CD14-positive monocyte (primary cell): ENCODE measurements around the gene WARS2. TPM values are rescaled to one million over a fixed set of nuclear protein-coding genes. Genes with fewer than 3 reads are reported as not detected.

Experiments
- DNase-seq, 3 donors: peaks; one replicate each; pipeline ENCODE4 v3.0.0-alpha.2; 2011 to 2022
- H2AFZ ChIP-seq: 2 replicates; pipeline ENCODE4 v1.6.0; 2012; ENCODE audit warnings: mild to moderate bottlenecking, low read depth, low read length, inconsistent platforms; ENCODE audit not compliant: insufficient read depth, poor library complexity, severe bottlenecking
- H3K27ac ChIP-seq, 2 donors: 1 replicate in 1 of 2; 2 replicates in 1 of 2; pipeline ENCODE4 v1.5.1; 2012 to 2013; ENCODE audit warnings: low read length in 2 of 2, control low read depth in 1 of 2, inconsistent platforms in 1 of 2, low read depth in 1 of 2, mild to moderate bottlenecking in 1 of 2
- H3K27me3 ChIP-seq, 2 donors: one replicate each; pipeline versions ENCODE4 v1.6.0 to v1.6.1; 2011 to 2013; ENCODE audit warnings: low read length in 2 of 2; ENCODE audit not compliant: control insufficient read depth in 2 of 2, insufficient read depth in 2 of 2
- H3K36me3 ChIP-seq, 2 donors: replicated peaks in 1 of 2; 1 replicate in 1 of 2; 2 replicates in 1 of 2; pipeline versions ENCODE4 v1.5.1 to v1.6.1; 2012 to 2013; ENCODE audit warnings: low read length in 2 of 2, control low read depth in 1 of 2, inconsistent platforms in 1 of 2, mild to moderate bottlenecking in 1 of 2; ENCODE audit not compliant: insufficient read depth in 2 of 2, control insufficient read depth in 1 of 2
- H3K4me1 ChIP-seq, 2 donors: 1 replicate in 1 of 2; 2 replicates in 1 of 2; pipeline versions ENCODE4 v1.5.1 to v1.6.1; 2012 to 2013; ENCODE audit warnings: low read length in 2 of 2, control low read depth in 1 of 2, inconsistent platforms in 1 of 2, mild to moderate bottlenecking in 1 of 2, moderate library complexity in 1 of 2; ENCODE audit not compliant: insufficient read depth in 2 of 2, control insufficient read depth in 1 of 2
- H3K4me2 ChIP-seq: replicated peaks from 2 replicates; pipeline ENCODE3; 2012; ENCODE audit warnings: low read length, moderate library complexity, mild to moderate bottlenecking; ENCODE audit not compliant: poor library complexity, severe bottlenecking; ENCODE audit errors: extremely low read depth
- H3K4me3 ChIP-seq, 3 experiments: fragments of 200-600 bp in 1 of 3; sonication (generic) in 1 of 3; replicated peaks in 1 of 3; 1 replicate in 2 of 3; 2 replicates in 1 of 3; pipeline ENCODE4 v1.5.1; 2011 to 2013; ENCODE audit warnings: low read length in 3 of 3, mild to moderate bottlenecking in 3 of 3, control low read depth in 2 of 3, low read depth in 2 of 3, inconsistent platforms in 1 of 3, moderate library complexity in 1 of 3
- H3K79me2 ChIP-seq: 2 replicates; pipeline ENCODE4 v1.6.0; 2012; ENCODE audit warnings: mild to moderate bottlenecking, control low read depth, inconsistent platforms, low read length, moderate library complexity; ENCODE audit not compliant: insufficient read depth
- H3K9ac ChIP-seq: 2 replicates; pipeline ENCODE4 v1.6.0; 2017; ENCODE audit warnings: low read length, mild to moderate bottlenecking; ENCODE audit not compliant: insufficient read depth, poor library complexity, severe bottlenecking
- H3K9me3 ChIP-seq, 2 donors: replicated peaks in 1 of 2; 1 replicate in 1 of 2; 2 replicates in 1 of 2; pipeline versions ENCODE4 v1.5.1 to v1.6.1; 2012 to 2013; ENCODE audit warnings: low read length in 2 of 2, control low read depth in 1 of 2; ENCODE audit not compliant: control insufficient read depth in 1 of 2, insufficient read depth in 1 of 2
- H4K20me1 ChIP-seq: 2 replicates; pipeline ENCODE4 v1.6.0; 2012; ENCODE audit warnings: mild to moderate bottlenecking, low read length, control low read depth, moderate library complexity; ENCODE audit not compliant: insufficient read depth
- H3K27ac Mint-ChIP-seq, 7 donors: one replicate each; pipeline ENCODE4 v1.8.0; 2020; ENCODE audit warnings: mild to moderate bottlenecking in 7 of 7, mixed read lengths in 7 of 7, moderate library complexity in 6 of 7, inconsistent platforms in 2 of 7
- H3K27me3 Mint-ChIP-seq, 3 donors: one replicate each; pipeline ENCODE4 v1.8.0; 2021 to 2022; ENCODE audit warnings: low read depth in 3 of 3, mild to moderate bottlenecking in 3 of 3, mixed read lengths in 3 of 3, moderate library complexity in 3 of 3, inconsistent platforms in 1 of 3
- H3K36me3 Mint-ChIP-seq, 2 donors: one replicate each; pipeline ENCODE4 v1.8.0; 2020; ENCODE audit warnings: mixed read lengths in 2 of 2, inconsistent platforms in 1 of 2, mild to moderate bottlenecking in 1 of 2
- H3K4me1 Mint-ChIP-seq: one replicate; pipeline ENCODE4 v1.8.0; 2020; ENCODE audit warnings: mild to moderate bottlenecking, mixed read lengths
- H3K4me3 Mint-ChIP-seq, 2 donors: one replicate each; pipeline ENCODE4 v1.8.0; 2020; ENCODE audit warnings: mild to moderate bottlenecking in 2 of 2, mixed read lengths in 2 of 2, moderate library complexity in 1 of 2
- H3K9me3 Mint-ChIP-seq, 7 donors: one replicate each; pipeline ENCODE4 v1.8.0; 2020 to 2022; ENCODE audit warnings: mixed read lengths in 7 of 7, mild to moderate bottlenecking in 6 of 7, moderate library complexity in 6 of 7, inconsistent platforms in 2 of 7
- CTCF ChIP-seq: fragments of 200-600 bp; IDR thresholded peaks from one replicate; pipeline ENCODE4 v1.8.0; 2022; ENCODE audit warnings: antibody characterized with exemption, mild to moderate bottlenecking
- WGBS: methylation state at CpG from one replicate; pipeline ENCODE4 v1.1.5; 2013; ENCODE audit warnings: missing lambda C conversion rate; ENCODE audit not compliant: insufficient coverage; 5-methylcytosine and 5-hydroxymethylcytosine counted together
- intact Hi-C, 2 donors: fragments of 100-400 bp; cut with micrococcal nuclease; formaldehyde crosslinking; loops; one replicate each; pipeline versions ENCODE4 v1.15.0 to v1.15.1; 2023
- polyA plus RNA-seq, 3 donors: library from polyadenylated mRNA; depleted of rRNA in 1 of 3; unstranded in 2 of 3; stranded (reverse) in 1 of 3; fragments of 300-500 nt in 2 of 3; fragments of >200 nt in 1 of 3; fragmentation: Illumina TruSeq in 2 of 3; gene quantifications; 1 replicate in 2 of 3; 2 replicates in 1 of 3; pipeline ENCODE4 v1.2.3, GENCODE V29; 2012 to 2021

WARS2 gene
- polyA plus RNA-seq, 3 donors, result 4.6 to 5.1 (median 4.7) TPM

- no peaks in the 10 kb centered on the region for H3K4me1 Mint-ChIP-seq
- H3K27me3 Mint-ChIP-seq, result no peaks in the 10 kb centered on the region
- no peak overlapping the region for H3K27ac ChIP-seq
- H3K4me1 ChIP-seq, result no peaks in the 10 kb centered on the region
- H3K9ac ChIP-seq, result no peak overlapping the region
- H3K27ac Mint-ChIP-seq, result no peak overlapping the region
- no peaks in the 10 kb centered on the region for H3K9me3 ChIP-seq
- no CpG with 5 or more reads among the region's 1 CpG for WGBS
- intact Hi-C loops, result no loop called here
- no peaks in the 10 kb centered on the region for H3K27me3 ChIP-seq
- TF ChIP-seq CTCF, result no peak
- no peak overlapping the region for H3K4me3 ChIP-seq
- peaks cover 0 to 5% of the 10 kb centered on the region in 2 donors for H3K36me3 ChIP-seq
- H3K9me3 Mint-ChIP-seq, result peaks cover 3 to 14% (median 10%) of the 10 kb centered on the region in 7 donors
- DNase-seq, result no peak
- no peak overlapping the region for H3K4me2 ChIP-seq
- no peak overlapping the region for H2AFZ ChIP-seq
- H3K4me3 Mint-ChIP-seq, result no peak overlapping the region
- no peaks in the 10 kb centered on the region for H3K79me2 ChIP-seq
- H4K20me1 ChIP-seq, result no peaks in the 10 kb centered on the region
- H3K36me3 Mint-ChIP-seq, result peaks cover 4 to 17% of the 10 kb centered on the region in 2 donors
These were observed 44.5 kb upstream of the WARS2 start for GRCh38 chr1:119184972-119185371.

- H3K27ac ChIP-seq, result no peak overlapping the region
- H4K20me1 ChIP-seq, result no peaks in the 10 kb centered on the region
- no peak overlapping the region for H3K4me3 ChIP-seq
- H2AFZ ChIP-seq, result no peak overlapping the region
- H3K4me1 ChIP-seq, result no peaks in the 10 kb centered on the region
- Mint-ChIP-seq H3K36me3 (peaks cover 13 to 32% of the 10 kb centered on the region in 2 donors), H3K27ac (no peak overlapping the region), H3K9me3 (peaks cover 14 to 32% (median 19%) of the 10 kb centered on the region in 7 donors), H3K27me3 (peaks cover 0 to 1% (median 0%) of the 10 kb centered on the region in 3 donors), H3K4me3 (no peak overlapping the region), H3K4me1 (no peaks in the 10 kb centered on the region)
- H3K9me3 ChIP-seq, result peaks cover 0 to 22% of the 10 kb centered on the region in 2 donors
- H3K27me3 ChIP-seq, result no peaks in the 10 kb centered on the region
- intact Hi-C loops, result no loop called here
- H3K4me2 ChIP-seq, result no peak overlapping the region
- no peak overlapping the region for H3K9ac ChIP-seq
- no peaks in the 10 kb centered on the region for H3K79me2 ChIP-seq
- no peak for TF ChIP-seq CTCF
- H3K36me3 ChIP-seq, result peaks cover 0 to 12% of the 10 kb centered on the region in 2 donors
- DNase-seq, result no peak
- WGBS, result no CpG with 5 or more reads among the region's 3 CpGs
These were observed 40.8 kb upstream of the WARS2 start for GRCh38 chr1:119181218-119181617.
